Measurements from ENCODE around the gene AK9.
"Not testable (repeated sequence)": the region's sequence is repeated elsewhere in the genome, so short reads cannot be mapped to it uniquely, and the experiment has no call there.

Gene AK9

DNA sequence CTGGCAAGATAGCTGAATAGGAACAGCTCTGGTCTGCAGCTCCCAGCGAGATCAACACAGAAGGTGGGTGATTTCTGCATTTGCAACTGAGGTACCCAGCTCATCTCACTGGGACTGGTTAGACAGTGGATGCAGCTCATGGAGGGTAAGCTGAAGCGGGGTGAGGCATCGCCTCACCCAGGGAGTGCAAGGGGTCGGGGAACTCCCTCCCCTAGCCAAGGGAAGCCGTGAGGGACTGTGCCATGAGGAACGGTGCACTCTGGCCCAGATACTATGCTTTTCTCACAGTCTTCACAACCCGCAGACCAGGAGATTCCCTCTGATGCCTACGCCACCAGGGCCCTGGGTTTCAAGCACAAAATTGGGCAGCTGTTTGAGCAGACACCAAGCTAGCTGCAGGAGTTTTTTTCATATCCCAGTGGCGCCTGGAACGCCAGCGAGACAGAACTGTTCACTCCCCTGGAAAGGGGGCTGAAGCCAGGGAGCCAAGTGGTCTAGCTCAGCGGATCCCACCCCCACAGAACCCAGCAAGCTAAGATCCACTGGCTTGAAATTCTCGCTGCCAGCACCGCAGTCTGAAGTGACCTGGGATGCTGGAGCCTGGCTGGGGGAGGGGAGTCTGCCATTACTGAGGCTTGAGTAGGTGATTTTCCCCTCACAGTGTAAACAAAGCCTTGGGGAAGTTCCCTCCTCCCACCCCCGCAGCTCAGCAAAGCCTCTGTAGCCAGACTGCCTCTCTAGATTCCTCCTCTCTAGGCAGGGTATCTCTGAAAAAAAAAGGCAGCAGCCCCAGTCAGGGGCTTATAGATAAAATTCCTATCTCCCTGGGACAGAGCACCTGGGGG, 12.1 kb downstream of the AK9 start:
- Histone ChIP-seq H3K18ac (ENCODE audit: low read length) (peak overlapping the region; percentile 9), H3K27ac (ENCODE audit: low read depth, low read length) (peak overlapping the region; percentile 1), H3K56ac (ENCODE audit: low read length) (peak overlapping the region; percentile 74)
- H3K4me3 ChIP-seq (ENCODE audit: low read length); H3K4me1 ChIP-seq (ENCODE audit: control insufficient read depth, low read depth, low read length); H2BK5ac ChIP-seq (ENCODE audit: low read length); H3K27me3 ChIP-seq (ENCODE audit: insufficient read depth, low read length, poor library complexity); H2BK15ac ChIP-seq (replicated peaks; ENCODE audit: low read depth); H3K79me2 ChIP-seq (ENCODE audit: control insufficient read depth, insufficient read depth, low read length); H4K8ac ChIP-seq (ENCODE audit: low read depth, low read length); H3K23ac ChIP-seq (ENCODE audit: low read length); H3K4ac ChIP-seq (ENCODE audit: low read depth, low read length); H3K4me2 ChIP-seq (ENCODE audit: low read length); H3K9ac ChIP-seq (ENCODE audit: low read length); H2AK5ac ChIP-seq (ENCODE audit: low read length); H3K79me1 ChIP-seq (ENCODE audit: low read length); H4K5ac ChIP-seq (ENCODE audit: low read length); H3K36me3 ChIP-seq (ENCODE audit: control insufficient read depth, insufficient read depth, low read length); H2BK120ac ChIP-seq (ENCODE audit: low read depth, low read length): not testable (repeated sequence)
- DNase-seq, result peak; percentile 82
- no CpG with 5 or more reads among the region's 15 CpGs for WGBS (ENCODE audit: extremely low coverage, insufficient coverage, low lambda C conversion rate)

DNA sequence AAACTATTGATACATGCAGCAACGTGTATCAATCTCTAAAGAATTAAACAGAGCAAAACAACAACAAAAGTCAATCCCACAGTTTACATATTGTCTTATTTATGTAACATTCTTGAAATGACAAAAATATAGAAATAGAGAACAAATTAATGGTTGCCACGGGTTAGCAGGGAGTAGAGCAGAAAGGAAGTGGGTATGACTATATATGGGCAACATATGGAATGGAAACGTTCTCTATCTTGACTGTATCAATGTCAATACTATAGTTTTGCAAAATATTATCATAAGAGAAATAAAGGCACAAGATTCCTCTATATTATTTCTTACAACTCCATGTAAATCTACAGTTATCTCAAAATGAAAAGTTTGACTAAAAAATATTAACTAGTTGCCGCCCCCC, 12.8 kb downstream of the AK9 start:
- no peak overlapping the region for H3K4ac ChIP-seq (ENCODE audit: low read depth, low read length)
- H3K4me3 ChIP-seq (ENCODE audit: low read length), result no peak overlapping the region
- no peaks in the 10 kb centered on the region for H3K79me1 ChIP-seq (ENCODE audit: low read length)
- no peak overlapping the region for H2AK5ac ChIP-seq (ENCODE audit: low read length)
- no peak overlapping the region for H4K5ac ChIP-seq (ENCODE audit: low read length)
- no CpG with 5 or more reads among the region's 4 CpGs for WGBS (ENCODE audit: extremely low coverage, insufficient coverage, low lambda C conversion rate)
- no peak overlapping the region for H2BK15ac ChIP-seq (replicated peaks; ENCODE audit: low read depth)
- H2BK5ac ChIP-seq (ENCODE audit: low read length), result no peak overlapping the region
- DNase-seq, result no peak
- no peak overlapping the region for H3K9ac ChIP-seq (ENCODE audit: low read length)
- H3K36me3 ChIP-seq (ENCODE audit: control insufficient read depth, insufficient read depth, low read length), result no peaks in the 10 kb centered on the region
- no peak overlapping the region for H4K8ac ChIP-seq (ENCODE audit: low read depth, low read length)
- no peak overlapping the region for H3K27ac ChIP-seq (ENCODE audit: low read depth, low read length)
- H2BK120ac ChIP-seq (ENCODE audit: low read depth, low read length), result no peak overlapping the region
- H3K79me2 ChIP-seq (ENCODE audit: control insufficient read depth, insufficient read depth, low read length), result no peaks in the 10 kb centered on the region
- no peak overlapping the region for H3K4me2 ChIP-seq (ENCODE audit: low read length)
- no peak overlapping the region for H3K23ac ChIP-seq (ENCODE audit: low read length)
- no peak overlapping the region for H3K56ac ChIP-seq (ENCODE audit: low read length)
- no peaks in the 10 kb centered on the region for H3K4me1 ChIP-seq (ENCODE audit: control insufficient read depth, low read depth, low read length)
- no peaks in the 10 kb centered on the region for H3K27me3 ChIP-seq (ENCODE audit: insufficient read depth, low read length, poor library complexity)
- H3K18ac ChIP-seq (ENCODE audit: low read length), result peak overlapping the region; percentile 9

DNA sequence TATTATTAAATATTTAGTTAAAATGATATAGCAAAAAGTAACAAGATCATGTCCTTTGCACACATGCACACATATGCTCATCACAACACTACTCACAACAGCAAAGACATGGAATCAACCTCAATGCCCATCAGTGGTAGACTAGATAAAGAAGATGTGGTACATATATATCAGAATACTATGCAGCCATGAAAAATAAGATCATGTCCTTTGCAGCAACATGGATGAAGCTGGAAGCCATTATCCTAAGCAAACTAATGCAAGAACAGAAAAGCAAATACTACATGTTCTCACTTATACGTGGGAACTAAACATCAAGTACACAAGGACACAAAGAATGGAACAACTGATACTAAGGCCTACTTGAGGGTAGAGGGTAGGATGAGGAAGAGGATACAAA, 14.3 kb downstream of the AK9 start:
- H2BK15ac ChIP-seq (replicated peaks; ENCODE audit: low read depth), result no peak overlapping the region
- H3K4me2 ChIP-seq (ENCODE audit: low read length), result no peak overlapping the region
- no peaks in the 10 kb centered on the region for H3K4me1 ChIP-seq (ENCODE audit: control insufficient read depth, low read depth, low read length)
- no peak overlapping the region for H3K18ac ChIP-seq (ENCODE audit: low read length)
- H3K27ac ChIP-seq (ENCODE audit: low read depth, low read length), result no peak overlapping the region
- DNase-seq, result no peak
- H3K79me2 ChIP-seq (ENCODE audit: control insufficient read depth, insufficient read depth, low read length), result no peaks in the 10 kb centered on the region
- H4K8ac ChIP-seq (ENCODE audit: low read depth, low read length), result no peak overlapping the region
- H3K4ac ChIP-seq (ENCODE audit: low read depth, low read length), result no peak overlapping the region
- H4K5ac ChIP-seq (ENCODE audit: low read length), result no peak overlapping the region
- no peak overlapping the region for H3K9ac ChIP-seq (ENCODE audit: low read length)
- no peaks in the 10 kb centered on the region for H3K79me1 ChIP-seq (ENCODE audit: low read length)
- no peak overlapping the region for H2BK120ac ChIP-seq (ENCODE audit: low read depth, low read length)
- no peak overlapping the region for H3K4me3 ChIP-seq (ENCODE audit: low read length)
- no peak overlapping the region for H3K56ac ChIP-seq (ENCODE audit: low read length)
- H3K23ac ChIP-seq (ENCODE audit: low read length), result no peak overlapping the region
- no peaks in the 10 kb centered on the region for H3K36me3 ChIP-seq (ENCODE audit: control insufficient read depth, insufficient read depth, low read length)
- WGBS (ENCODE audit: extremely low coverage, insufficient coverage, low lambda C conversion rate), result no CpG with 5 or more reads among the region's 1 CpG
- H2AK5ac ChIP-seq (ENCODE audit: low read length), result no peak overlapping the region
- no peaks in the 10 kb centered on the region for H3K27me3 ChIP-seq (ENCODE audit: insufficient read depth, low read length, poor library complexity)
- no peak overlapping the region for H2BK5ac ChIP-seq (ENCODE audit: low read length)

DNA sequence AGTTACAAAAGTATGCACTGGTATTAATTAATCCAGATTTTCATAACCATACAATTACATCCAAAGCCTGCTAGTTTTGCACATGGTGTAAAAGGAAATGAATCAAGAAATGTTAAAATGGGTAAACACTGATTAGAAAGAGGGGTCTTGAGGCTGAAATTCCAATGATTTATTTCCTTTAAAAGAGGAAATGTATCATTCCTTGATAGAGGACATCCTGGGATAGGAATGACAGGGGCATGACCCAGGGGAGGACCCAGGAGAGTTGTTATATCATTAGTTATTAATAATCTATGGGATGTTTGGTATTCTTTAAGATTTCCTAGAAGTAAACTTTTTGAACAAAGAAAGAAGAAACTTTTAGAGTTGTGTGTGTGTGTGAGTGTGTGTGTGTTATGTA, 18.2 kb downstream of the AK9 start:
- Histone ChIP-seq H3K9ac (ENCODE audit: low read length) (no peak overlapping the region), H3K27ac (ENCODE audit: low read depth, low read length) (no peak overlapping the region), H3K79me2 (ENCODE audit: control insufficient read depth, insufficient read depth, low read length) (no peaks in the 10 kb centered on the region), H4K8ac (ENCODE audit: low read depth, low read length) (no peak overlapping the region), H2BK5ac (ENCODE audit: low read length) (no peak overlapping the region), H3K79me1 (ENCODE audit: low read length) (no peaks in the 10 kb centered on the region), H2BK15ac (replicated peaks; ENCODE audit: low read depth) (no peak overlapping the region), H3K36me3 (ENCODE audit: control insufficient read depth, insufficient read depth, low read length) (no peaks in the 10 kb centered on the region), H3K56ac (ENCODE audit: low read length) (no peak overlapping the region), H2BK120ac (ENCODE audit: low read depth, low read length) (no peak overlapping the region), H4K5ac (ENCODE audit: low read length) (no peak overlapping the region), H3K27me3 (ENCODE audit: insufficient read depth, low read length, poor library complexity) (no peaks in the 10 kb centered on the region), H3K4ac (ENCODE audit: low read depth, low read length) (no peak overlapping the region), H3K4me3 (ENCODE audit: low read length) (no peak overlapping the region), H3K18ac (ENCODE audit: low read length) (no peak overlapping the region), H3K4me1 (ENCODE audit: control insufficient read depth, low read depth, low read length) (no peaks in the 10 kb centered on the region), H3K4me2 (ENCODE audit: low read length) (no peak overlapping the region), H2AK5ac (ENCODE audit: low read length) (no peak overlapping the region), H3K23ac (ENCODE audit: low read length) (no peak overlapping the region)
- no peak for DNase-seq

DNA sequence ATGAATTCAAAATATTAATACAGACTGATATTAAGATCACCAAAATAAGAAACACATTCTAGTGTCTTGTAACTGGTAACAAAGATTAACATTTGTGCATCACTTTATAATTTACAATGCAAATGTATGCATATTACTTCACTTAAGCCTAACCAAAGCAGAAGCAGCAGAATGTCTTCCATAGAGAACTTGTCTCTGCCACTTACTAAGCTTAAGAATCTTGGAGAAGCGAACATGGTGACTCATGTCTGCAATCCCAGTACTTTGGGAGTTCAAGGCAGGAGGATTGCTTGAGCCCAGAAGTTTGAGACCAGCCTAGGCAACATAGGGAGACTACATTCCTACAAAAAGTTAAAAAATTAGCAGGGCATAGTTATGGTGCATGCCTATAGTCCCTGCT, 18.8 kb downstream of the AK9 start:
- DNase-seq, result peak; percentile 21
- Histone ChIP-seq H2BK5ac (ENCODE audit: low read length) (no peak overlapping the region), H2BK15ac (replicated peaks; ENCODE audit: low read depth) (no peak overlapping the region), H3K36me3 (ENCODE audit: control insufficient read depth, insufficient read depth, low read length) (no peaks in the 10 kb centered on the region), H3K4ac (ENCODE audit: low read depth, low read length) (no peak overlapping the region), H2AK5ac (ENCODE audit: low read length) (no peak overlapping the region), H3K4me2 (ENCODE audit: low read length) (no peak overlapping the region), H3K9ac (ENCODE audit: low read length) (no peak overlapping the region), H4K5ac (ENCODE audit: low read length) (no peak overlapping the region), H3K79me2 (ENCODE audit: control insufficient read depth, insufficient read depth, low read length) (no peaks in the 10 kb centered on the region), H3K4me1 (ENCODE audit: control insufficient read depth, low read depth, low read length) (no peaks in the 10 kb centered on the region), H3K4me3 (ENCODE audit: low read length) (no peak overlapping the region), H3K56ac (ENCODE audit: low read length) (no peak overlapping the region), H2BK120ac (ENCODE audit: low read depth, low read length) (no peak overlapping the region), H3K18ac (ENCODE audit: low read length) (no peak overlapping the region), H4K8ac (ENCODE audit: low read depth, low read length) (no peak overlapping the region), H3K27ac (ENCODE audit: low read depth, low read length) (no peak overlapping the region), H3K27me3 (ENCODE audit: insufficient read depth, low read length, poor library complexity) (no peaks in the 10 kb centered on the region), H3K23ac (ENCODE audit: low read length) (no peak overlapping the region), H3K79me1 (ENCODE audit: low read length) (no peaks in the 10 kb centered on the region)
- WGBS (ENCODE audit: extremely low coverage, insufficient coverage, low lambda C conversion rate), result no CpG with 5 or more reads among the region's 1 CpG

DNA sequence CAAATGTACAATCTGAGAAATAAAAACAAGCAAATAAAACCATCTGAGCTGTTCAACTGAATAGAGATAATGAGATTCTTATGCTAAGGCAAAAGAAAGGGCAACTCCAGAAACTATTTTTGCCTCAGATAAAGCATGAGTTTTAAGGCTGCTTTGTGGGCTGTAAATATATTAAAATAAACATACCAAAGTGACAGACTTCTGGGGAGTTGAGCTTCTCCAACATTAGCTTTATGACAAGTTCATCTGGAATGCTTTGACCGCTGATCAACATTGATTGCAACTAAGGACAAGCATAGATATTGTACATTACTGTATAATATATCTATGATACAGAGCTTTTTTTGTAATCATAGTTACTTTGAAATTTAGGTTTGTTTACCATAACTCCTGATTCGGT, 19.3 kb downstream of the AK9 start:
- no peak overlapping the region for H4K5ac ChIP-seq (ENCODE audit: low read length)
- H2BK120ac ChIP-seq (ENCODE audit: low read depth, low read length), result no peak overlapping the region
- H3K79me1 ChIP-seq (ENCODE audit: low read length), result no peaks in the 10 kb centered on the region
- no peak for DNase-seq
- H3K4me1 ChIP-seq (ENCODE audit: control insufficient read depth, low read depth, low read length), result no peaks in the 10 kb centered on the region
- H3K18ac ChIP-seq (ENCODE audit: low read length), result no peak overlapping the region
- H3K36me3 ChIP-seq (ENCODE audit: control insufficient read depth, insufficient read depth, low read length), result no peaks in the 10 kb centered on the region
- no peak overlapping the region for H2BK5ac ChIP-seq (ENCODE audit: low read length)
- no peak overlapping the region for H2AK5ac ChIP-seq (ENCODE audit: low read length)
- no peak overlapping the region for H2BK15ac ChIP-seq (replicated peaks; ENCODE audit: low read depth)
- H3K9ac ChIP-seq (ENCODE audit: low read length), result no peak overlapping the region
- H3K79me2 ChIP-seq (ENCODE audit: control insufficient read depth, insufficient read depth, low read length), result no peaks in the 10 kb centered on the region
- H3K56ac ChIP-seq (ENCODE audit: low read length), result no peak overlapping the region
- no CpG with 5 or more reads among the region's 2 CpGs for WGBS (ENCODE audit: extremely low coverage, insufficient coverage, low lambda C conversion rate)
- no peak overlapping the region for H3K27ac ChIP-seq (ENCODE audit: low read depth, low read length)
- no peak overlapping the region for H3K4ac ChIP-seq (ENCODE audit: low read depth, low read length)
- no peak overlapping the region for H3K4me2 ChIP-seq (ENCODE audit: low read length)
- no peak overlapping the region for H3K23ac ChIP-seq (ENCODE audit: low read length)
- no peak overlapping the region for H3K4me3 ChIP-seq (ENCODE audit: low read length)
- no peaks in the 10 kb centered on the region for H3K27me3 ChIP-seq (ENCODE audit: insufficient read depth, low read length, poor library complexity)
- H4K8ac ChIP-seq (ENCODE audit: low read depth, low read length), result no peak overlapping the region

Data from mesendoderm (in vitro differentiated cells).